Astrocyte of the cerebellum (primary cell): Measurements from ENCODE around the gene DCHS1.
A peak's percentile ranks its signal among the peaks of the same experiment; 100 is the strongest.

ENCODE experiments used
- DNase-seq: peaks from one replicate; pipeline ENCODE4 v3.0.0-alpha.2; 2011; ENCODE audit warnings: low read depth
- H3K4me3 ChIP-seq: 2 replicates; pipeline ENCODE4 v1.5.1; 2011; ENCODE audit warnings: mild to moderate bottlenecking, low read depth, low read length, moderate library complexity
- CTCF ChIP-seq: IDR thresholded peaks from 2 replicates; pipeline ENCODE4 v1.5.1; 2012; ENCODE audit warnings: low read length, low read depth, moderate library complexity, mild to moderate bottlenecking; ENCODE audit errors: missing control alignments
- in situ Hi-C: cut with HindIII; loops from 2 replicates; pipeline ENCODE4 v1.10.0; 2017; ENCODE audit warnings: low sequenced_read_pairs

DCHS1 gene

GRCh38 chr11:6625156-6625831 lies 30.3 kb downstream of the DCHS1 start:
- TF ChIP-seq CTCF: no peak
- H3K4me3 ChIP-seq: no peak overlapping the region
- no peak for DNase-seq
- in situ Hi-C loops: no loop called here

- in situ Hi-C loops: no loop called here
- DNase-seq: no peak
- TF ChIP-seq CTCF: no peak
- H3K4me3 ChIP-seq: no peak overlapping the region
Measured at GRCh38 chr11:6623391-6624363, 31.9 kb downstream of the DCHS1 start.

- H3K4me3 ChIP-seq: no peak overlapping the region
- TF ChIP-seq CTCF: no peak
- in situ Hi-C loops: no loop called here
- no peak for DNase-seq
Measured at GRCh38 chr11:6622261-6623171, 33.1 kb downstream of the DCHS1 start.

- H3K4me3 ChIP-seq: no peak overlapping the region
- no peak for DNase-seq
- TF ChIP-seq CTCF: no peak
- in situ Hi-C loops: no loop called here
Measured at GRCh38 chr11:6621711-6622211, 33.8 kb downstream of the DCHS1 start.

- in situ Hi-C loops: no loop called here
- DNase-seq: no peak
- TF ChIP-seq CTCF: no peak
Measured at GRCh38 chr11:6620636-6621035, 35.0 kb downstream of the DCHS1 start.

GRCh38 chr11:6619004-6619745 lies 36.4 kb downstream of the DCHS1 start, which contains the start of gene TPP1:
TSS of gene TPP1 (minus strand) at chr11:6619422. CDS start at chr11:6619400, 22 bp downstream.
- no peak for TF ChIP-seq CTCF
- in situ Hi-C loops: no loop called here
- peak within 1 kb of the TSS; percentile 69 for H3K4me3 ChIP-seq
- DNase-seq: peak; percentile 90

More at GRCh38 chr11:6620636-6621035, 35.0 kb downstream of the DCHS1 start:
- H3K4me3 ChIP-seq: no peak overlapping the region
